ENCODE measurements around the gene USP32.
"Not testable (repeated sequence)": the region's sequence is repeated elsewhere in the genome, so short reads cannot be mapped to it uniquely, and the experiment has no call there.

The USP32 gene

GRCh38 chr17:60371818-60372510 is 20.0 kb downstream of the USP32 start:
- no peak for DNase-seq (ENCODE audit: low read depth, low spot score)

- DNase-seq (ENCODE audit: low read depth, low spot score): no peak
Observed at GRCh38 chr17:60371416-60371815, 20.5 kb downstream of the USP32 start.

- DNase-seq (ENCODE audit: low read depth, low spot score): no peak
Observed at GRCh38 chr17:60369727-60370126, 22.2 kb downstream of the USP32 start.

GRCh38 chr17:60363700-60364405 is 28.1 kb downstream of the USP32 start:
- DNase-seq (ENCODE audit: low read depth, low spot score): no peak

GRCh38 chr17:60362329-60362728 is 29.6 kb downstream of the USP32 start:
- DNase-seq (ENCODE audit: low read depth, low spot score): no peak

- DNase-seq (ENCODE audit: low read depth, low spot score): no peak
Observed at GRCh38 chr17:60361889-60362288, 30.0 kb downstream of the USP32 start.

- DNase-seq (ENCODE audit: low read depth, low spot score): no peak
Observed at GRCh38 chr17:60359415-60359814, 32.5 kb downstream of the USP32 start.

- DNase-seq (ENCODE audit: low read depth, low spot score): no peak
Observed at GRCh38 chr17:60358606-60359225, 33.2 kb downstream of the USP32 start.

- no peak for DNase-seq (ENCODE audit: low read depth, low spot score)
Observed at GRCh38 chr17:60356940-60357339, 35.0 kb downstream of the USP32 start.

GRCh38 chr17:60355663-60356594 is 36.0 kb downstream of the USP32 start:
- no peak for DNase-seq (ENCODE audit: low read depth, low spot score)

GRCh38 chr17:60354223-60354622 is 37.7 kb downstream of the USP32 start:
- DNase-seq (ENCODE audit: low read depth, low spot score): no peak

- no peak for DNase-seq (ENCODE audit: low read depth, low spot score)
Observed at GRCh38 chr17:60353773-60354172, 38.2 kb downstream of the USP32 start.

- DNase-seq (ENCODE audit: low read depth, low spot score): peak; percentile 60
Observed at GRCh38 chr17:60352569-60352968, 39.4 kb downstream of the USP32 start.

- DNase-seq (ENCODE audit: low read depth, low spot score): no peak
Observed at GRCh38 chr17:60352071-60352470, 39.9 kb downstream of the USP32 start.

GRCh38 chr17:60351012-60351695 is 40.8 kb downstream of the USP32 start:
- DNase-seq (ENCODE audit: low read depth, low spot score): no peak

GRCh38 chr17:60348616-60349015 is 43.3 kb downstream of the USP32 start:
- no peak for DNase-seq (ENCODE audit: low read depth, low spot score)

- DNase-seq (ENCODE audit: low read depth, low spot score): peak; percentile 10
Observed at GRCh38 chr17:60345233-60345632, 46.7 kb downstream of the USP32 start.

GRCh38 chr17:60342492-60342891 is 49.4 kb downstream of the USP32 start:
- DNase-seq (ENCODE audit: low read depth, low spot score): not testable (repeated sequence)

- DNase-seq (ENCODE audit: low read depth, low spot score): no peak
Observed at GRCh38 chr17:60335289-60335688, 56.6 kb downstream of the USP32 start.

GRCh38 chr17:60333628-60334031 is 58.3 kb downstream of the USP32 start:
- no peak for DNase-seq (ENCODE audit: low read depth, low spot score)

- DNase-seq (ENCODE audit: low read depth, low spot score): not testable (repeated sequence)
Observed at GRCh38 chr17:60333072-60333471, 58.9 kb downstream of the USP32 start.
